Cardiac atrium fibroblast (primary cell): ENCODE data around the gene GOLGA6L26. TPM values are rescaled to one million over a fixed set of nuclear protein-coding genes. Genes with fewer than 3 reads are reported as not detected.

Experiments
- total RNA-seq: library from RNA; depleted of rRNA; stranded (reverse); fragments of >200 nt; gene quantifications from 2 replicates; pipeline ENCODE4 v1.2.3, GENCODE V29; 2015

GOLGA6L26 gene, protein sequence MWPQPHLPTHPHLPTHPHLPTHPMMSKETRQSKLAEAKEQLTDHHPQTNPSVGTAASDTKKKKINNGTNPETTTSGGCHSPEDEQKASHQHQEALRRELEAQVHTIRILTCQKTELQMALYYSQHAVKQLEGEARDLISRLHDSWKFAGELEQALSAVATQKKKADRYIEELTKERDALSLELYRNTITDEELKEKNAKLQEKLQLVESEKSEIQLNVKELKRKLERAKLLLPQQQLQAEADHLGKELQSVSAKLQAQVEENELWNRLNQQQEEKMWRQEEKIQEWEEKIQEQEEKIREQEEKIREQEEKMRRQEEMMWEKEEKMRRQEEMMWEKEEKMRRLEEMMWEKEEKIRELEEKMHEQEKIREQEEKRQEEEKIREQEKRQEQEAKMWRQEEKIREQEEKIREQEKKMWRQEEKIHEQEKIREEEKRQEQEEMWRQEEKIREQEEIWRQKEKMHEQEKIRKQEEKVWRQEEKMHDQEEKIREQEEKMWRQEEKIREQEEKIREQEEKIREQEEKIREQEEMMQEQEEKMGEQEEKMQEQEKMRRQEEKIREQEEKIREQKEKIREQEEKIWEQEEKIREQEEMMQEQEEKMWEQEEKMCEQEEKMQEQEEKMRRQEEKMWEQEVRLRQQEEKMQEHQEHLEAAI
- total RNA-seq: not detected in 2 replicates

DNA sequence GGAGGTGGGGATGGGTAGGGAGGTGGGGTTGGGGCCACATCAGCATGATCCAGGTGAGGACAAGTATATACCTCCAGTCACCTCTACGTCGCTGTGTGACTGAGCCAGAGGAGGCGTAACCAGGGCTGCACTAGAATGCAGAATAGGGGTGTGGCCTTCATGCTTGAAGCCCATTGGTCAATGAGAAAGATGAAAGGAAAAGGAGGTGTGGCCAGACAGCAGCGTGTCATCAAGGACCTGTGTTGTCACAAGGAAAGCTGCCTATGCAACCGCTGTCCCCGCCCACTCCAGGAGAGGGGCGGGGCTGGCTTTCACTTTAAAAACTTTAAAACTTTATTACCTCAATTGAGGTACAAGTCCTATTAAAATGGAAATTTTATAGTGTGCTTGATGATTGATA, at the start of gene GOLGA6L26:
GOLGA6L26 (minus strand) TSS at position 101 of the 400 bp plus-strand sequence; CDS start at position 40, 61 bp downstream.

DNA sequence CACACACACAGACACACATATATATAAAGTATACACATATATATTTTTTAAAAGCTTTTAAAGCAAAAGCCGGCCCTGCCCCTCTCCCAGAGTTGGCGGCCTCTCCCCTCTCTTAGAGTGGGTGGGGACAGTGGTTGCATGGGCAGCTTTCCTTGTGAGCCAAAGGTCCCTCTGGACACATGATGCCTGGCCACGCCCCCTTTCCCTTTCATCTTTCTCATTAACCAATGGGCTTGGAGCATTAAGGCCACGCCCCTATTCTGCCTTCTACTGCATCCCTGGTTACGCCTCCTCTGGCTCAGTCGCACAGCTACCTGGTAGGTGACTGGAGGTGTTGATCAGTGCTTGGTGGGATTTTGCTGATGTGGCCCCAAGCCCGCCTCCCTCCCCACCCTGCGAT, 20.5 kb upstream of the GOLGA6L26 start, which contains the start of gene GOLGA8S:
GOLGA8S (plus strand) TSS at position 301 of the 400 bp plus-strand sequence; CDS start at position 363, 62 bp downstream.

Other genes with a start within 250 kb of the GOLGA6L26 start
- gene GOLGA6L1, start 197.4 kb downstream of the GOLGA6L26 start, total RNA-seq: not detected in 2 replicates
- gene GOLGA8S, start 20.6 kb upstream of the GOLGA6L26 start, total RNA-seq: 0.18 TPM in 1 of 2 replicates, not detected in the other
- gene GOLGA6L2, start 113.0 kb upstream of the GOLGA6L26 start, total RNA-seq: not detected in 2 replicates
- 0.16 TPM in 1 of 2 replicates, not detected in the other for gene MKRN3, start 231.5 kb upstream of the GOLGA6L26 start, total RNA-seq